HEK293 (cell line): ENCODE measurements around the gene GRM5.

ENCODE experiments used
- KLF1 ChIP-seq: fragments of 450-650 bp; formaldehyde crosslinking; IDR thresholded peaks from 2 replicates; pipeline ENCODE4 v1.5.1; 2016; ENCODE audit warnings: missing biosample characterization, missing genetic modification characterization
- YY1 ChIP-seq: fragments of 450-650 bp; formaldehyde crosslinking; IDR thresholded peaks from 2 replicates; pipeline ENCODE4 v1.5.1; 2018; ENCODE audit warnings: missing biosample characterization, missing genetic modification characterization
- ZBTB8A ChIP-seq: fragments of 450-650 bp; formaldehyde crosslinking; IDR thresholded peaks from 2 replicates; pipeline ENCODE4 v1.5.1; 2016; ENCODE audit warnings: missing biosample characterization, missing genetic modification characterization
- ZEB2 ChIP-seq: fragments of 450-650 bp; formaldehyde crosslinking; IDR thresholded peaks from 2 replicates; pipeline ENCODE4 v1.5.1; 2016; ENCODE audit warnings: missing biosample characterization, missing genetic modification characterization
- ZNF175 ChIP-seq: fragments of 450-650 bp; formaldehyde crosslinking; IDR thresholded peaks from 2 replicates; pipeline ENCODE4 v1.5.1; 2016; ENCODE audit warnings: missing biosample characterization, missing genetic modification characterization
- ZNF324 ChIP-seq: fragments of 450-650 bp; formaldehyde crosslinking; IDR thresholded peaks from 2 replicates; pipeline ENCODE4 v1.5.1; 2016; ENCODE audit warnings: missing biosample characterization, missing genetic modification characterization
- ZNF596 ChIP-seq: fragments of 450-650 bp; IDR thresholded peaks from 2 replicates; pipeline ENCODE4 v1.5.0; 2018; ENCODE audit warnings: missing biosample characterization, mild to moderate bottlenecking, missing genetic modification characterization, moderate library complexity
- TF ChIP-seq, protein P1 (sequence below): fragments of 450-650 bp; formaldehyde crosslinking; IDR thresholded peaks from 2 replicates; pipeline ENCODE4 v1.5.1; 2016; ENCODE audit warnings: missing biosample characterization, missing genetic modification characterization, low read depth
- TF ChIP-seq, protein P2 (sequence below): fragments of 450-650 bp; formaldehyde crosslinking; IDR thresholded peaks from 2 replicates; pipeline ENCODE4 v1.5.1; 2016; ENCODE audit warnings: missing biosample characterization, missing genetic modification characterization
- TF ChIP-seq, protein P3 (sequence below): fragments of 450-650 bp; formaldehyde crosslinking; IDR thresholded peaks from 2 replicates; pipeline ENCODE4 v1.5.1; 2016; ENCODE audit warnings: missing biosample characterization, missing genetic modification characterization
- TF ChIP-seq, protein P4 (sequence below): fragments of 450-650 bp; formaldehyde crosslinking; IDR thresholded peaks from 2 replicates; pipeline ENCODE4 v1.5.1; 2016; ENCODE audit warnings: missing biosample characterization, missing genetic modification characterization
- TF ChIP-seq, protein P5 (sequence below): fragments of 450-650 bp; formaldehyde crosslinking; IDR thresholded peaks from 2 replicates; pipeline ENCODE4 v1.5.1; 2016; ENCODE audit warnings: missing biosample characterization, missing genetic modification characterization
- TF ChIP-seq, protein P6 (sequence below): fragments of 450-650 bp; formaldehyde crosslinking; IDR thresholded peaks from 2 replicates; pipeline ENCODE4 v1.5.1; 2017; ENCODE audit warnings: missing biosample characterization, missing genetic modification characterization
- TF ChIP-seq, protein P7 (sequence below): IDR thresholded peaks from 2 replicates; pipeline ENCODE4 v1.6.1; 2011; ENCODE audit warnings: mild to moderate bottlenecking, low read depth, low read length, borderline replicate concordance

DNA sequence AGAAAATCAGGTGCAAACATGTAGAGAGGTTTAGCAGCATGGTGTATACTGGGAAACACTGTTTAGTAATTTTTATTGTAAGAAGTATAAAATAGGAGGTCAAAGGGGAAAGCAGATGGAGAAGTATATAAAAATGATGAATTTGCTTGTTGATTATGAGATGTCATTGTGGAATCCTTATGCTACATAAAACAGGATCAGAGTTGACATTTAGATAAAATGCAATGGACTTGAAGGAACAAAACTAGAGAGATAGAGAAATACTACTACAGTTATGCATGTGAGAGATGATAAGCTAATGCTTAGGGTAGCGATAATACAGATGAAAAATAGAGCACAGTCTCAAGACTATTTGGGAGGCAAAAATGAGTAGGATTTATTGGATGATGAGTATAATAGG is 536.4 kb downstream of the GRM5 start:
- TF ChIP-seq ZNF324 = no peak
- TF ChIP-seq, protein P1, sequence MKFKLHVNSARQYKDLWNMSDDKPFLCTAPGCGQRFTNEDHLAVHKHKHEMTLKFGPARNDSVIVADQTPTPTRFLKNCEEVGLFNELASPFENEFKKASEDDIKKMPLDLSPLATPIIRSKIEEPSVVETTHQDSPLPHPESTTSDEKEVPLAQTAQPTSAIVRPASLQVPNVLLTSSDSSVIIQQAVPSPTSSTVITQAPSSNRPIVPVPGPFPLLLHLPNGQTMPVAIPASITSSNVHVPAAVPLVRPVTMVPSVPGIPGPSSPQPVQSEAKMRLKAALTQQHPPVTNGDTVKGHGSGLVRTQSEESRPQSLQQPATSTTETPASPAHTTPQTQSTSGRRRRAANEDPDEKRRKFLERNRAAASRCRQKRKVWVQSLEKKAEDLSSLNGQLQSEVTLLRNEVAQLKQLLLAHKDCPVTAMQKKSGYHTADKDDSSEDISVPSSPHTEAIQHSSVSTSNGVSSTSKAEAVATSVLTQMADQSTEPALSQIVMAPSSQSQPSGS (tag by site-specific recombination) = no peak
- no peak for TF ChIP-seq YY1 (tag by site-specific recombination)
- TF ChIP-seq, protein P2, sequence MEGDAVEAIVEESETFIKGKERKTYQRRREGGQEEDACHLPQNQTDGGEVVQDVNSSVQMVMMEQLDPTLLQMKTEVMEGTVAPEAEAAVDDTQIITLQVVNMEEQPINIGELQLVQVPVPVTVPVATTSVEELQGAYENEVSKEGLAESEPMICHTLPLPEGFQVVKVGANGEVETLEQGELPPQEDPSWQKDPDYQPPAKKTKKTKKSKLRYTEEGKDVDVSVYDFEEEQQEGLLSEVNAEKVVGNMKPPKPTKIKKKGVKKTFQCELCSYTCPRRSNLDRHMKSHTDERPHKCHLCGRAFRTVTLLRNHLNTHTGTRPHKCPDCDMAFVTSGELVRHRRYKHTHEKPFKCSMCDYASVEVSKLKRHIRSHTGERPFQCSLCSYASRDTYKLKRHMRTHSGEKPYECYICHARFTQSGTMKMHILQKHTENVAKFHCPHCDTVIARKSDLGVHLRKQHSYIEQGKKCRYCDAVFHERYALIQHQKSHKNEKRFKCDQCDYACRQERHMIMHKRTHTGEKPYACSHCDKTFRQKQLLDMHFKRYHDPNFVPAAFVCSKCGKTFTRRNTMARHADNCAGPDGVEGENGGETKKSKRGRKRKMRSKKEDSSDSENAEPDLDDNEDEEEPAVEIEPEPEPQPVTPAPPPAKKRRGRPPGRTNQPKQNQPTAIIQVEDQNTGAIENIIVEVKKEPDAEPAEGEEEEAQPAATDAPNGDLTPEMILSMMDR = no peak
- TF ChIP-seq KLF1 (tag by site-specific recombination) = no peak
- no peak for TF ChIP-seq ZBTB8A (tag by site-specific recombination)
- TF ChIP-seq, protein P3, sequence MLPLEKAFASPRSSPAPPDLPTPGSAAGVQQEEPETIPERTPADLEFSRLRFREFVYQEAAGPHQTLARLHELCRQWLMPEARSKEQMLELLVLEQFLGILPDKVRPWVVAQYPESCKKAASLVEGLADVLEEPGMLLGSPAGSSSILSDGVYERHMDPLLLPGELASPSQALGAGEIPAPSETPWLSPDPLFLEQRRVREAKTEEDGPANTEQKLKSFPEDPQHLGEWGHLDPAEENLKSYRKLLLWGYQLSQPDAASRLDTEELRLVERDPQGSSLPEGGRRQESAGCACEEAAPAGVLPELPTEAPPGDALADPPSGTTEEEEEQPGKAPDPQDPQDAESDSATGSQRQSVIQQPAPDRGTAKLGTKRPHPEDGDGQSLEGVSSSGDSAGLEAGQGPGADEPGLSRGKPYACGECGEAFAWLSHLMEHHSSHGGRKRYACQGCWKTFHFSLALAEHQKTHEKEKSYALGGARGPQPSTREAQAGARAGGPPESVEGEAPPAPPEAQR (tag by site-specific recombination) = no peak
- TF ChIP-seq ZNF175 (tag by site-specific recombination) = no peak
- TF ChIP-seq, protein P4, sequence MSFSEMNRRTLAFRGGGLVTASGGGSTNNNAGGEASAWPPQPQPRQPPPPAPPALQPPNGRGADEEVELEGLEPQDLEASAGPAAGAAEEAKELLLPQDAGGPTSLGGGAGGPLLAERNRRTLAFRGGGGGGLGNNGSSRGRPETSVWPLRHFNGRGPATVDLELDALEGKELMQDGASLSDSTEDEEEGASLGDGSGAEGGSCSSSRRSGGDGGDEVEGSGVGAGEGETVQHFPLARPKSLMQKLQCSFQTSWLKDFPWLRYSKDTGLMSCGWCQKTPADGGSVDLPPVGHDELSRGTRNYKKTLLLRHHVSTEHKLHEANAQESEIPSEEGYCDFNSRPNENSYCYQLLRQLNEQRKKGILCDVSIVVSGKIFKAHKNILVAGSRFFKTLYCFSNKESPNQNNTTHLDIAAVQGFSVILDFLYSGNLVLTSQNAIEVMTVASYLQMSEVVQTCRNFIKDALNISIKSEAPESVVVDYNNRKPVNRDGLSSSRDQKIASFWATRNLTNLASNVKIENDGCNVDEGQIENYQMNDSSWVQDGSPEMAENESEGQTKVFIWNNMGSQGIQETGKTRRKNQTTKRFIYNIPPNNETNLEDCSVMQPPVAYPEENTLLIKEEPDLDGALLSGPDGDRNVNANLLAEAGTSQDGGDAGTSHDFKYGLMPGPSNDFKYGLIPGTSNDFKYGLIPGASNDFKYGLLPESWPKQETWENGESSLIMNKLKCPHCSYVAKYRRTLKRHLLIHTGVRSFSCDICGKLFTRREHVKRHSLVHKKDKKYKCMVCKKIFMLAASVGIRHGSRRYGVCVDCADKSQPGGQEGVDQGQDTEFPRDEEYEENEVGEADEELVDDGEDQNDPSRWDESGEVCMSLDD (tag by site-specific recombination) = no peak
- TF ChIP-seq ZNF596 (tag by site-specific recombination) = no peak
- TF ChIP-seq, protein P5, sequence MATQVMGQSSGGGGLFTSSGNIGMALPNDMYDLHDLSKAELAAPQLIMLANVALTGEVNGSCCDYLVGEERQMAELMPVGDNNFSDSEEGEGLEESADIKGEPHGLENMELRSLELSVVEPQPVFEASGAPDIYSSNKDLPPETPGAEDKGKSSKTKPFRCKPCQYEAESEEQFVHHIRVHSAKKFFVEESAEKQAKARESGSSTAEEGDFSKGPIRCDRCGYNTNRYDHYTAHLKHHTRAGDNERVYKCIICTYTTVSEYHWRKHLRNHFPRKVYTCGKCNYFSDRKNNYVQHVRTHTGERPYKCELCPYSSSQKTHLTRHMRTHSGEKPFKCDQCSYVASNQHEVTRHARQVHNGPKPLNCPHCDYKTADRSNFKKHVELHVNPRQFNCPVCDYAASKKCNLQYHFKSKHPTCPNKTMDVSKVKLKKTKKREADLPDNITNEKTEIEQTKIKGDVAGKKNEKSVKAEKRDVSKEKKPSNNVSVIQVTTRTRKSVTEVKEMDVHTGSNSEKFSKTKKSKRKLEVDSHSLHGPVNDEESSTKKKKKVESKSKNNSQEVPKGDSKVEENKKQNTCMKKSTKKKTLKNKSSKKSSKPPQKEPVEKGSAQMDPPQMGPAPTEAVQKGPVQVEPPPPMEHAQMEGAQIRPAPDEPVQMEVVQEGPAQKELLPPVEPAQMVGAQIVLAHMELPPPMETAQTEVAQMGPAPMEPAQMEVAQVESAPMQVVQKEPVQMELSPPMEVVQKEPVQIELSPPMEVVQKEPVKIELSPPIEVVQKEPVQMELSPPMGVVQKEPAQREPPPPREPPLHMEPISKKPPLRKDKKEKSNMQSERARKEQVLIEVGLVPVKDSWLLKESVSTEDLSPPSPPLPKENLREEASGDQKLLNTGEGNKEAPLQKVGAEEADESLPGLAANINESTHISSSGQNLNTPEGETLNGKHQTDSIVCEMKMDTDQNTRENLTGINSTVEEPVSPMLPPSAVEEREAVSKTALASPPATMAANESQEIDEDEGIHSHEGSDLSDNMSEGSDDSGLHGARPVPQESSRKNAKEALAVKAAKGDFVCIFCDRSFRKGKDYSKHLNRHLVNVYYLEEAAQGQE (tag by site-specific recombination) = no peak
- TF ChIP-seq, protein P6, sequence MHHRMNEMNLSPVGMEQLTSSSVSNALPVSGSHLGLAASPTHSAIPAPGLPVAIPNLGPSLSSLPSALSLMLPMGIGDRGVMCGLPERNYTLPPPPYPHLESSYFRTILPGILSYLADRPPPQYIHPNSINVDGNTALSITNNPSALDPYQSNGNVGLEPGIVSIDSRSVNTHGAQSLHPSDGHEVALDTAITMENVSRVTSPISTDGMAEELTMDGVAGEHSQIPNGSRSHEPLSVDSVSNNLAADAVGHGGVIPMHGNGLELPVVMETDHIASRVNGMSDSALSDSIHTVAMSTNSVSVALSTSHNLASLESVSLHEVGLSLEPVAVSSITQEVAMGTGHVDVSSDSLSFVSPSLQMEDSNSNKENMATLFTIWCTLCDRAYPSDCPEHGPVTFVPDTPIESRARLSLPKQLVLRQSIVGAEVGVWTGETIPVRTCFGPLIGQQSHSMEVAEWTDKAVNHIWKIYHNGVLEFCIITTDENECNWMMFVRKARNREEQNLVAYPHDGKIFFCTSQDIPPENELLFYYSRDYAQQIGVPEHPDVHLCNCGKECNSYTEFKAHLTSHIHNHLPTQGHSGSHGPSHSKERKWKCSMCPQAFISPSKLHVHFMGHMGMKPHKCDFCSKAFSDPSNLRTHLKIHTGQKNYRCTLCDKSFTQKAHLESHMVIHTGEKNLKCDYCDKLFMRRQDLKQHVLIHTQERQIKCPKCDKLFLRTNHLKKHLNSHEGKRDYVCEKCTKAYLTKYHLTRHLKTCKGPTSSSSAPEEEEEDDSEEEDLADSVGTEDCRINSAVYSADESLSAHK = no peak
- TF ChIP-seq ZEB2 (tag by site-specific recombination) = no peak
- TF ChIP-seq, protein P7, sequence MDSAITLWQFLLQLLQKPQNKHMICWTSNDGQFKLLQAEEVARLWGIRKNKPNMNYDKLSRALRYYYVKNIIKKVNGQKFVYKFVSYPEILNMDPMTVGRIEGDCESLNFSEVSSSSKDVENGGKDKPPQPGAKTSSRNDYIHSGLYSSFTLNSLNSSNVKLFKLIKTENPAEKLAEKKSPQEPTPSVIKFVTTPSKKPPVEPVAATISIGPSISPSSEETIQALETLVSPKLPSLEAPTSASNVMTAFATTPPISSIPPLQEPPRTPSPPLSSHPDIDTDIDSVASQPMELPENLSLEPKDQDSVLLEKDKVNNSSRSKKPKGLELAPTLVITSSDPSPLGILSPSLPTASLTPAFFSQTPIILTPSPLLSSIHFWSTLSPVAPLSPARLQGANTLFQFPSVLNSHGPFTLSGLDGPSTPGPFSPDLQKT = no peak
